Measurements from ENCODE around the gene ANKHD1.

DNA sequence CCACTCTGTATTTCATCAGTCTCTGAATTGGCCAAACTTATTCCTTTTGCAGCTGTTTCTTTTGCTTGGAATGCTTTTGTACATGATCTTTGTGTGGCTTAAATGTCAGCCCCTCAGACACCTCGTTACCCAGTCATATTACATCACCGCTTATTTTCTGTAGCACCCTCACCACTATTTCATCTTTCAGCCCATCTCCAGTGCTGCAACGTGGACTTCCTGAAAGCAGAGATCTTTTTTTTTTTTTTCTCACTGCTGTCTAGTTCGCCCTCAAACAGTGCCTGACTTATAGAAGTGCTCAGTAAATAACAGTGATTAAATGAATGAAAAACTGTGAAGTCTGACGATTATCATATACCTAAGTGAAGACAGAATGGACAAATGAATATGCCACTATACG, 154.8 kb downstream of the ANKHD1 start:
- TF ChIP-seq, protein P1, sequence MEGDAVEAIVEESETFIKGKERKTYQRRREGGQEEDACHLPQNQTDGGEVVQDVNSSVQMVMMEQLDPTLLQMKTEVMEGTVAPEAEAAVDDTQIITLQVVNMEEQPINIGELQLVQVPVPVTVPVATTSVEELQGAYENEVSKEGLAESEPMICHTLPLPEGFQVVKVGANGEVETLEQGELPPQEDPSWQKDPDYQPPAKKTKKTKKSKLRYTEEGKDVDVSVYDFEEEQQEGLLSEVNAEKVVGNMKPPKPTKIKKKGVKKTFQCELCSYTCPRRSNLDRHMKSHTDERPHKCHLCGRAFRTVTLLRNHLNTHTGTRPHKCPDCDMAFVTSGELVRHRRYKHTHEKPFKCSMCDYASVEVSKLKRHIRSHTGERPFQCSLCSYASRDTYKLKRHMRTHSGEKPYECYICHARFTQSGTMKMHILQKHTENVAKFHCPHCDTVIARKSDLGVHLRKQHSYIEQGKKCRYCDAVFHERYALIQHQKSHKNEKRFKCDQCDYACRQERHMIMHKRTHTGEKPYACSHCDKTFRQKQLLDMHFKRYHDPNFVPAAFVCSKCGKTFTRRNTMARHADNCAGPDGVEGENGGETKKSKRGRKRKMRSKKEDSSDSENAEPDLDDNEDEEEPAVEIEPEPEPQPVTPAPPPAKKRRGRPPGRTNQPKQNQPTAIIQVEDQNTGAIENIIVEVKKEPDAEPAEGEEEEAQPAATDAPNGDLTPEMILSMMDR (conservative IDR thresholded peaks at IDR 0.05): no peak
- no peak for TF ChIP-seq ZFX (IDR thresholded peaks at IDR 0.05)
